Transverse colon (tissue), 3 donors: ENCODE results near the gene UNC13B.

Experiments
- POLR2A ChIP-seq: fragments of 450-650 bp; IDR thresholded peaks from one replicate; pipeline ENCODE4 v1.6.1; 2016; ENCODE audit warnings: antibody characterized with exemption, mild to moderate bottlenecking, moderate library complexity
- TF ChIP-seq, protein P1 (sequence below), 5 experiments: fragments of 200-600 bp in 3 of 5; fragments of 450-650 bp in 2 of 5; sonication (generic) in 3 of 5; IDR thresholded peaks; 1 replicate in 2 of 5; 2 replicates in 3 of 5; pipeline ENCODE4 v1.5.1; 2016 to 2017; ENCODE audit warnings: antibody characterized with exemption in 5 of 5, inconsistent platforms in 3 of 5, mild to moderate bottlenecking in 2 of 5, moderate library complexity in 1 of 5

- TF ChIP-seq, protein P1, sequence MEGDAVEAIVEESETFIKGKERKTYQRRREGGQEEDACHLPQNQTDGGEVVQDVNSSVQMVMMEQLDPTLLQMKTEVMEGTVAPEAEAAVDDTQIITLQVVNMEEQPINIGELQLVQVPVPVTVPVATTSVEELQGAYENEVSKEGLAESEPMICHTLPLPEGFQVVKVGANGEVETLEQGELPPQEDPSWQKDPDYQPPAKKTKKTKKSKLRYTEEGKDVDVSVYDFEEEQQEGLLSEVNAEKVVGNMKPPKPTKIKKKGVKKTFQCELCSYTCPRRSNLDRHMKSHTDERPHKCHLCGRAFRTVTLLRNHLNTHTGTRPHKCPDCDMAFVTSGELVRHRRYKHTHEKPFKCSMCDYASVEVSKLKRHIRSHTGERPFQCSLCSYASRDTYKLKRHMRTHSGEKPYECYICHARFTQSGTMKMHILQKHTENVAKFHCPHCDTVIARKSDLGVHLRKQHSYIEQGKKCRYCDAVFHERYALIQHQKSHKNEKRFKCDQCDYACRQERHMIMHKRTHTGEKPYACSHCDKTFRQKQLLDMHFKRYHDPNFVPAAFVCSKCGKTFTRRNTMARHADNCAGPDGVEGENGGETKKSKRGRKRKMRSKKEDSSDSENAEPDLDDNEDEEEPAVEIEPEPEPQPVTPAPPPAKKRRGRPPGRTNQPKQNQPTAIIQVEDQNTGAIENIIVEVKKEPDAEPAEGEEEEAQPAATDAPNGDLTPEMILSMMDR (IDR thresholded peaks at IDR 0.05) = no peak
- no peak for TF ChIP-seq POLR2A
These were observed 218.8 kb downstream of the UNC13B start for GRCh38 chr9:35380619-35381018.
